Activated T-helper 1 cell treated with anti-CD3 and anti-CD28 coated beads, Interleukin-12 subunit alpha, Interleukin-12 subunit beta, Interleukin-2, Interleukin-4 antibody, amounts not matched to agents 30 ng/mL and 10 ng/mL and 1 ng/mL, durations not matched to agents 14 hours and 24 hours and 36 hours (primary cell): Measurements from ENCODE around the gene TIMM8B. TPM values are rescaled to one million over a fixed set of nuclear protein-coding genes. Genes with fewer than 3 reads are reported as not detected.

Source experiments
- DNase-seq: peaks from one replicate; pipeline ENCODE4 v3.0.0; 2021; ENCODE audit warnings: low spot score
- H3K27ac Mint-ChIP-seq: one replicate; pipeline ENCODE4 v1.8.0; 2021; ENCODE audit warnings: mild to moderate bottlenecking, mixed read lengths
- H3K27me3 Mint-ChIP-seq: one replicate; pipeline ENCODE4 v1.8.0; 2022; ENCODE audit warnings: mild to moderate bottlenecking, moderate library complexity, mixed read lengths; ENCODE audit not compliant: insufficient read depth
- H3K36me3 Mint-ChIP-seq: one replicate; pipeline ENCODE4 v1.8.0; 2021; ENCODE audit warnings: low read depth, mixed read lengths
- H3K4me1 Mint-ChIP-seq: one replicate; pipeline ENCODE4 v1.8.0; 2021; ENCODE audit warnings: low read depth, mixed read lengths
- H3K4me3 Mint-ChIP-seq: one replicate; pipeline ENCODE4 v1.8.0; 2021; ENCODE audit warnings: mild to moderate bottlenecking, moderate library complexity, mixed read lengths
- H3K9me3 Mint-ChIP-seq: one replicate; pipeline ENCODE4 v1.8.0; 2021; ENCODE audit warnings: mixed read lengths
- intact Hi-C: fragments of 100-400 bp; cut with micrococcal nuclease; formaldehyde crosslinking; loops from one replicate; pipeline ENCODE4 v1.15.1; 2024
- total RNA-seq: library from RNA; stranded (reverse); gene quantifications from 2 replicates; pipeline ENCODE4 v1.2.3, GENCODE V29; 2022

Gene TIMM8B, protein sequence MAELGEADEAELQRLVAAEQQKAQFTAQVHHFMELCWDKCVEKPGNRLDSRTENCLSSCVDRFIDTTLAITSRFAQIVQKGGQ
- total RNA-seq, result 85.6 and 89.2 TPM in 2 replicates

DNA sequence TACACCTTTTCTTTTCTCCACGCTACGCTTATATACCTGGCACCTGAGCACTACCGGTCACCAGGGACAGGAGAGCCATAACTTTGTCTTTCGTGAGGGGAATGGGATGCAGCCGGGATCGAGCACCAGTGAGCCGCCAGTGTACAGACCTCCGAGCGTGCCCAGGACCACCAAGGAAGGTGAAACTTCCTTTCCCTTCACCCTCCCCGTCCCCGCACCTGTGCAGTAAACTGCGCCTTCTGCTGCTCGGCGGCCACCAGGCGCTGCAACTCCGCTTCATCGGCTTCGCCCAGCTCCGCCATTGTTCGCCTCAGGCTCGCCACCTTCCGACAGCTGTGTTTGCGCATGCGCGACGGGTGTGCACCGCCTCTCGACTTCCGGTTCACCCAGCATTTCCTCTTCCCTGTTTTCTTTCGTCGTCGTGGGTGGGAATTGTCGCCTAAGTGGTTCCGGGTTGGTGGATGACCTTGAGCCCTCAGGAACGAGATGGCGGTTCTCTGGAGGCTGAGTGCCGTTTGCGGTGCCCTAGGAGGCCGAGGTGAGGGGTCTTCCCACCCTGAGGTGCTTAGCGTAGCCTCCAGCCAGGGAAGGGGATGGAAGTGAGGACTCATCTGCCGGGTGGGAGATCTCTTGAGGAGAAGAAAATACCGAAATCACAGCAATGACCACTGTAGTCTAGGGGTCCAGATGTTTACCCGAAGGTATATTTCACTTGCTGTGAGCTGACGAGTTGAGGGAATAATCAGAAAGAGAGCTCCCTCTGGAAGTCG, at the start of gene TIMM8B, which contains the start of gene SDHD:
TIMM8B (minus strand) TSS at position 335 of the 770 bp plus-strand sequence; CDS start at position 302, 33 bp downstream.
SDHD (plus strand) TSS at position 452 of the 770 bp plus-strand sequence; CDS start at position 487, 35 bp downstream.
- Mint-ChIP-seq H3K4me1 (peaks cover 66% of the 10 kb centered on the region), H3K36me3 (peaks cover 76% of the 10 kb centered on the region), H3K9me3 (no peaks in the 10 kb centered on the region), H3K27ac (peak within 1 kb of the TSS; percentile 96), H3K27me3 (no peaks in the 10 kb centered on the region), H3K4me3 (peak within 1 kb of the TSS; percentile 99)
- intact Hi-C loops, result loop anchor here (1.0 to 5.0 kb wide), 11 partner anchors 12 to 1228 kb away; partner anchors contain the start of genes ALG9, CFAP68, DLAT and FDXACB1
- DNase-seq, result peak; percentile 96

DNA sequence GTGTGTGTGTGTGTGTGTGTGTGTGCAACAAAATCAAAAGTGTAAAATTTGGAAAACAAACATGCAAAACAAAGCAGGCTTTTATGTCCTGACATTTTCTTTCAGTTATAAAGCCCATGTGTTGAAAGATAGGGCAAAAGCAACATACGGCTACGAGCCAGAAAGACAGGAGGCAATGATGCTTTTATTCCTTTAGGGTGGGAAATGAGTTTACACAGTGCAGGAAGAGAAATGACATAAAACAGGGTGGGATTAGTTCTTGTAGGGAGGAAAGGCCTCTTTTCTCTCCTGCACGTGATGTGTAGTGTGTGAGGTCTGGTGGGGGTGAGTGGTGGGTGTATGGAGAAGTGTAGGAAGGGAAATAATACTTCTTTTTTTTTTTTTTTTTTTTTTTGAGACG, 47.9 kb upstream of the TIMM8B start:
- no peak for DNase-seq
- Mint-ChIP-seq H3K9me3 (no peaks in the 10 kb centered on the region), H3K27me3 (no peaks in the 10 kb centered on the region), H3K4me1 (peaks cover 4% of the 10 kb centered on the region), H3K27ac (no peak overlapping the region), H3K4me3 (no peak overlapping the region), H3K36me3 (no peaks in the 10 kb centered on the region)
- intact Hi-C loops, result no loop called here

DNA sequence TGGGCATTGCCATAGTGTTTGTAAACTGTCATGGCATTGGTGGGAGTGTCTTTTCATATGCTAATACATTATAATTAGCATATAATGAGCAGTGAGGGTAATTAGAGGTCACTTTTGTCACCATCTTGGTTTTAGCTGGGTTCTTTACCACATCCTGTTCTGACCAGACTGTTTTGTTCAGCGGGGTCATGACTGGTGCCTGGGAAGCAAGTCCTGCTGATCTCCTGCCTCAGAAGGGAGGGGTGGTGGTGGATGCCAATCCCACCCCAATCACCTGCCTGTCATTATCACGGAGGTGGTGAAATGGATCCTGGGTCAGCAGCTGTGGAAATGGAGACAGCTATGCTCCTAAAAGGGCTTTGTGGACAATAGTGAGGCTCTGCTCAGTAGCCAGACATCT, 46.2 kb upstream of the TIMM8B start:
- DNase-seq, result no peak
- intact Hi-C loops, result no loop called here
- no peaks in the 10 kb centered on the region for H3K36me3 Mint-ChIP-seq
- peaks cover 4% of the 10 kb centered on the region for H3K4me1 Mint-ChIP-seq
- H3K9me3 Mint-ChIP-seq, result no peaks in the 10 kb centered on the region
- H3K27ac Mint-ChIP-seq, result no peak overlapping the region
- no peaks in the 10 kb centered on the region for H3K27me3 Mint-ChIP-seq
- H3K4me3 Mint-ChIP-seq, result no peak overlapping the region

DNA sequence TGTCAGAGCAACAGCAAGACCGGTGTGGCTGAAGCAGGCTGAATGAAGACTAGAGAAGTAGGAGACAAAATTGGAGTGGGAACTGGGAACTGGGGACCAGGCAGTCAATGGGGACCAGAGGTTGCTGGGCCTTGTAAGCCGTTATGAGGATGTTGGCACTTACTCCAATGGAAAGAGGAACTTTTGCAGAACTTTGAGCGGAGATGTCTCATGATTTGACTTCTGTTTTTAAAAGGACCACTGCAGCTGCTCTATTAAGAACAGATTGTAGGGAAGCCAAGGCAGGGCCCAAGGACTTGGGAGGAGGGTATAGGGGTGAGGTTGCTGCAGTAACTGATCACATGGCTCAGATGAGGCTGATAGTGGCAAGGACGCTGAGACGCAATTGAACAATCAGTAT, 43.1 kb upstream of the TIMM8B start:
- H3K4me1 Mint-ChIP-seq, result peaks cover 4% of the 10 kb centered on the region
- no peak overlapping the region for H3K27ac Mint-ChIP-seq
- no peak for DNase-seq
- H3K4me3 Mint-ChIP-seq, result no peak overlapping the region
- H3K27me3 Mint-ChIP-seq, result no peaks in the 10 kb centered on the region
- no peaks in the 10 kb centered on the region for H3K36me3 Mint-ChIP-seq
- H3K9me3 Mint-ChIP-seq, result no peaks in the 10 kb centered on the region
- intact Hi-C loops, result no loop called here

DNA sequence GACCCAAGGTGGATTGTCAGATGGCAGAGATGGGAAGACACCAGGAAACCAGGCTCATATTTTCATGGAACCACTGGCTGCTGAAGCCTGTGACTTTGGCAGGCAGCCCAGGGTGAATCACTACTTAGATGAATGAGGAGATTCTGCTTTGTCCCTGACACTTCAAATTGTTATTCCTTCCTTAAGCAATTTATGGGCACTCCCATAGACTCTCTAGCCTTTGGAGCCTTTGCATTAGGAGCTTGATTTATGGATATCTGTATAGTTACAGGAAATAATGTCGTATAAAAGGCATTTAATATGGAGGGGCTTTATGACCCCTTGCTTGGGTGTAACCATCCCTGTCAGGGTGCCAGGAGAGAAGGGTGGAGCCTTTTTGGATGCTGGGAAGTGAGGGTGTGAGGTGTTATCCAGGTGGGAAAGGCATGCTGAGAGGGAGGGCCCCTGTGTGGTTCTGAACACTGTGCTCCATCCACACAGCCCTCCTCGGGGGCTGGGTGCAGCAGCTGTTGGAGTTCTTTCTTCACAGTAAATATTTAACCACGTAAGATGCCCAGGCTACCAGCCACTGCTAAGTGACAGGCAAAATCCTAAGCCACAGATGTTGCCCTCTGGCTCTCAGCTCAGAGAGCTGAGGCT, 42.0 kb upstream of the TIMM8B start:
- intact Hi-C loops, result no loop called here

DNA sequence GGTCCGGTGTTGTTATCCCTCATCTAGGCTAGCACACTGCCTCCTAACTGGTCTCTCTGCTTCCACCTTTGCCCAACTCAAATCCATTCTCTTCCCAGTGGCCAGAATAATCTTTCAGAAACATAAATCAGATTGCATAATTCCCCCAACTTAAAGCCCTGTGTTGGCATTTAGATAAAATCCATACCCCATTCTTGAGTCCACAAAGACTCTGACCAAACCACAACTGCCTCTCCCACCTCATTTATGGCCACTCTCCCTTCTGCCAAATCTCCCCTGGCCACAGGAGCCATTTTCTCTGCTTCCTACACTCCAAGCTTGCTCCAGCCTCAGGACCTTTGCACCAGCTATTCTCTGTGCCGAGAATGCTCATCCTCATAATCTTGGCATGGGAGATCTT, 40.5 kb upstream of the TIMM8B start:
- peaks cover 4% of the 10 kb centered on the region for H3K4me1 Mint-ChIP-seq
- H3K9me3 Mint-ChIP-seq, result no peaks in the 10 kb centered on the region
- no peak overlapping the region for H3K4me3 Mint-ChIP-seq
- no peak for DNase-seq
- no peaks in the 10 kb centered on the region for H3K36me3 Mint-ChIP-seq
- no peak overlapping the region for H3K27ac Mint-ChIP-seq
- intact Hi-C loops, result no loop called here
- no peaks in the 10 kb centered on the region for H3K27me3 Mint-ChIP-seq

More for the DNA sequence above, 42.0 kb upstream of the TIMM8B start:
- Mint-ChIP-seq H3K4me3 (no peak overlapping the region), H3K9me3 (no peaks in the 10 kb centered on the region), H3K4me1 (peaks cover 4% of the 10 kb centered on the region), H3K36me3 (no peaks in the 10 kb centered on the region), H3K27me3 (no peaks in the 10 kb centered on the region), H3K27ac (no peak overlapping the region)
- no peak for DNase-seq

DNA sequence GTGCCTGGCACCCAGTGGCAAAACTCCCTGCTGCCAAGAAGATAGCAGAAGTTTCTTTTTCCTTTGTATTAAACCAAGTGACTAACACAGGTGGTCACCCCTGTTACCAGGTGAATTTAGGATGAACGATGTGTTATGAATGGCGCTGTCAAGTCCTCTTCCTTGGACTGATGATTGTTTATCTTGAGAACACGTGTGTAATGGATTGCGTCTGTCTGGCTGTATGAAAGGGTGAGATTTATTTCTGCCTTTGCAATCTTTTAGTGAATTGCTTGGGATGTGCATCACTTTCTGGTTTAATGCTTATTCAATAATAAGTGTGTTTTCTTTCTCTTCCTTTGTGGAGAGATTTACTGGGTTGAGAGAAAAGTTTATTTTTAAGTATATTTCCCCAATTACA, 36.6 kb upstream of the TIMM8B start:
- peaks cover 2% of the 10 kb centered on the region for H3K36me3 Mint-ChIP-seq
- no peak overlapping the region for H3K4me3 Mint-ChIP-seq
- H3K9me3 Mint-ChIP-seq, result no peaks in the 10 kb centered on the region
- DNase-seq, result no peak
- no peaks in the 10 kb centered on the region for H3K27me3 Mint-ChIP-seq
- intact Hi-C loops, result no loop called here
- H3K4me1 Mint-ChIP-seq, result peaks cover 6% of the 10 kb centered on the region
- H3K27ac Mint-ChIP-seq, result no peak overlapping the region

DNA sequence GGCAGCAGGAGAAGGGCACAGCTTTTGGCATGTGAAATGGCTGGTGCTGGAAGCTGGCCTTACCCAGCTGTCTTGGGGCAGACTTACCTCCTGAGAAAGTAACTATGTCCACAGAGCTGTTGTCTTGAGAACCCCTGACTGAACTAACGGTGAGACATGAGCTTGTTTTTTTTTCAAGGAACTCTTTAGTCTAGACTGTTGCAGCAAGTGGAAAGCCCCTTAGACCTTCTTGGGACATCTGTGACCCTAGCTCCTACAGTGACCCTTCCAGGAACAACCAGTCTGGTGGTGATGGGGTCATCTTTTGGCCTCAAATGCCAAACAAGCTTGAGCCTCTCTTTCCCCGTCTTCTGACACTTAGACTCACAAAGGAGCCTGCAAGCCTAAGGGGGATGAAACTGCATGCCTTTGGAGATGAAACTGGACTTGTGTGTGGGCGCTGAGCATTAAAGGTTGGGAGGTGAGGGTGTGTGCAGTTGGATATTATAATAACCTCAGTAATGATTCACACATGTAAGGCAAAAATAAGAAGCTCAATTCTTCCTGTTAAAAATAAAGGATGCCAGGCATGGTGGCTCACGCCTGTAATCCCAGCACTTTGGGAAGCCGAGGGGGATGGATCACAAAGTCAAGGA, 35.5 kb upstream of the TIMM8B start:
- H3K4me1 Mint-ChIP-seq, result peaks cover 6% of the 10 kb centered on the region
- H3K27ac Mint-ChIP-seq, result no peak overlapping the region
- intact Hi-C loops, result no loop called here
- H3K36me3 Mint-ChIP-seq, result peaks cover 2% of the 10 kb centered on the region
- DNase-seq, result no peak
- no peaks in the 10 kb centered on the region for H3K9me3 Mint-ChIP-seq
- H3K4me3 Mint-ChIP-seq, result no peak overlapping the region
- H3K27me3 Mint-ChIP-seq, result no peaks in the 10 kb centered on the region

DNA sequence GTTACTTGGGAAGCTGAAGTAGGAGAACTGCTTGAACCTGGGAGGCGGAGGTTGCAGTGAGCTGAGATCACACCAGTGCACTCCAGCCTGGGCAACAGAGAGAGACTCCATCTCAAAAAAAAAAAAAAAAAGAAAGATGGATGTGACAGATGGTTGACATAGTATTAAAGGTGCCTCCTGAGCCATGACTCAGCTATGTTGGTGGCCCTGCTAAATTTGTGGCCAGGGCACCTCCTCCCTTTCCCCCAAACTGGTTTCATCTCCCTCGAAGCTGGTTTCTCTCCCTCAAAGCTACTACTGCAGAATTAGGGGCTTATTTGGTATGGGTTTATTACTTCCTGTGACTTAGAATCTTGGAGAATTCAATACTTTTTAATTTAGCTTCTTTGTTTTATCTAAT, 31.6 kb upstream of the TIMM8B start:
- Mint-ChIP-seq H3K4me3 (no peak overlapping the region), H3K9me3 (no peaks in the 10 kb centered on the region), H3K36me3 (peaks cover 2% of the 10 kb centered on the region), H3K4me1 (peaks cover 6% of the 10 kb centered on the region), H3K27ac (no peak overlapping the region), H3K27me3 (no peaks in the 10 kb centered on the region)
- intact Hi-C loops, result no loop called here
- DNase-seq, result no peak

DNA sequence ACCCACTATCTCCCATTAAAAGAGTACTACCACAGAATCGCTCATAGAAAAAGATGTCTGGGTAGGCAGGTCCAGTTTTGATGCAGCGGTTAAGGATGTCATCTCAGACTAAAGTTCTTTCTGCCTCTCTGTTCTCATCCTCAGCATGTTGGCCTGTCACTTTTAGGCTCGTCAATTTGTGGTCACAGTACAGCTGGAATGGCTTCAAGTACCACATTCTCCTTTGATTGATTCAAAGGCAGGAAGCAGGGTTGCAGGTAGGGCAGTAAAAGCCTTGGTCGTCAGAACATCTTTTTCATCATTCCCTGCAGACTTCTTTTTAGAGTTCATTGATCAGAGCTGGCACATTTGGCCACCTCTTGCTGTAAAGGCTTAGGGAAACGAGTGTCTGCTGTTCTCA, 28.8 kb upstream of the TIMM8B start:
- Mint-ChIP-seq H3K27ac (no peak overlapping the region), H3K4me3 (no peak overlapping the region), H3K4me1 (peaks cover 3% of the 10 kb centered on the region), H3K9me3 (no peaks in the 10 kb centered on the region), H3K36me3 (peaks cover 2% of the 10 kb centered on the region), H3K27me3 (no peaks in the 10 kb centered on the region)
- no peak for DNase-seq
- intact Hi-C loops, result no loop called here

DNA sequence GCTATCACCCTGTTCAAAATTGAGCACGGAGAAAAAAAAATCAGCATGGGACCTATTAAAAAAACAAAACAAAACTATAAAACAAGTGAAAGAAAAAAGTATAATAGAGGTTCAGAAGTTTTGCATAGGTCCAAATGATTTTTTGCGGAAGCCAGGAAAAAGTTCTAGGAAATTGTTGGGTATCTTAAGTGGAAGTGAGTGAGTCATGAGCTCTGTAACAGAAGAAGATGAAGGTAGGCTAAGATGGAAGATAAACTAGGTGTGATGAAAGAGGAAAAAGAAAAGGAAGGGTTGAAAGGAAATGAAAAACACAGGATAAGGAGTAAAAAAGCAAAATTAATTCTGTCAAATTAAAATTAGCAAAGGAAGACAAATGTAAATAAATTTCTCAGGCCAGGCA, 27.9 kb upstream of the TIMM8B start:
- intact Hi-C loops, result no loop called here
- Mint-ChIP-seq H3K4me1 (no peaks in the 10 kb centered on the region), H3K27me3 (no peaks in the 10 kb centered on the region), H3K36me3 (peaks cover 2% of the 10 kb centered on the region), H3K27ac (no peak overlapping the region), H3K9me3 (no peaks in the 10 kb centered on the region), H3K4me3 (no peak overlapping the region)
- no peak for DNase-seq

DNA sequence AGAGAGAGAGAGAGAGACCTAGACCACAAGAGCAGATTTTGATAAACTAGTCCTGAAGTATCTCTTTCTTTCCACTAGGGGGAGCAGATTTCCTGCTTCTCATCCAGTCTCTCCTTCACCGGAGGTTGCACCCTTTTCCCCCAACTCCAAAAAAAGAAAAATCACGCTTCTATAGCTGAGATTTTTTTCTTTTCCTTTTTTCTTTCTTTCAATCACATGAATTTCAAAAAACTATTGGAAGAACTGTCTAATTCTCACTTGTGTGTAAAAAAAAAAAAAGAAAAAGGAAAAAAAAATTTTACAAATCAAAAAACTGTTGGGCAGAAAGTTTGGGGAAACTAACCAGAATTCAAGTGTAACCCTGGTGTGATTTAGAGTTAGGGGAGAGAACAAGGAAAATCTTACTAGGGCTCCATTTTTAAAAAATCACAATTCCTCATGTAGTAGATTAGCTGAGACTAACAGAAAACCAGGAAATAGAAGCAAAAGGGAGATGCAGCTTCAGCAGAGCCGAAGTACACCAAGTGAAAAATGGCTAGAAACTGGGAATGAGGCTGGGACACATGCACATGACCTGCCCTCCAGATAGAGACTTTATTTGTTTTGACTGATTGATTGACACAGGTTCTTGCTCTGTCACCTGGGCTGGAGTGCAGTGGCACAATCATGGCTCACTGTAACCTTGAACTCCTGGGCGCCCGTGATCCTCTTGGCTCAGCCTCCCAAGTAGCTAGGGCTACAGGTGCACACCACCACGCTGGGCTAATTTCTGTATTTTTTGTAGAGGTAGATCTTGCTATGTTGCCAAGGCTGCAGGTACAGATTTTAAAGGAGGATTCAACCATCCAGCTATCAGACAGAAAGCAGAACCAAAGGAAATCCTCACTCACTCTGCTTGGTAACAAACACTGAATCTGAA, 27.2 kb upstream of the TIMM8B start:
- H3K9me3 Mint-ChIP-seq, result no peaks in the 10 kb centered on the region
- intact Hi-C loops, result loop anchor here (1.0 kb wide), 2 partner anchors 62 to 167 kb away; partner anchors contain the start of gene BCO2
- H3K36me3 Mint-ChIP-seq, result peaks cover 2% of the 10 kb centered on the region
- no peak overlapping the region for H3K4me3 Mint-ChIP-seq
- DNase-seq, result no peak
- no peaks in the 10 kb centered on the region for H3K27me3 Mint-ChIP-seq
- H3K4me1 Mint-ChIP-seq, result no peaks in the 10 kb centered on the region
- no peak overlapping the region for H3K27ac Mint-ChIP-seq
